Neural cell (in vitro differentiated cells): Measurements from ENCODE around the gene GDPD3. TPM values are rescaled to one million over a fixed set of nuclear protein-coding genes. Genes with fewer than 3 reads are reported as not detected.

Experiments
- H2AFZ ChIP-seq: fragments of 200-600, 300-800 bp; sonication (generic), shearing (Covaris generic); 2 replicates; pipeline ENCODE4 v1.6.0; 2014; ENCODE audit warnings: low read depth, mild to moderate bottlenecking, antibody characterized with exemption, low read length, moderate library complexity
- H3F3A ChIP-seq: fragments of 200-600 bp; shearing (Covaris generic); 2 replicates; pipeline ENCODE4 v1.6.1; 2016; ENCODE audit warnings: mild to moderate bottlenecking, moderate library complexity, mixed read lengths, antibody characterized with exemption, low read length; ENCODE audit not compliant: insufficient read depth, poor library complexity, severe bottlenecking
- H3K27ac ChIP-seq: fragments of 200-600, 300-800 bp; sonication (generic), shearing (Covaris generic); 2 replicates; pipeline ENCODE4 v1.5.1; 2014; ENCODE audit warnings: mild to moderate bottlenecking, low read length, moderate library complexity
- H3K27me3 ChIP-seq: fragments of 300-800, 200-600 bp; sonication (generic), shearing (Covaris generic); 2 replicates; pipeline ENCODE4 v1.6.0; 2014; ENCODE audit warnings: mild to moderate bottlenecking, low read depth, low read length, moderate library complexity; ENCODE audit not compliant: insufficient read depth
- H3K36me3 ChIP-seq: fragments of 300-800, 200-600 bp; sonication (generic), shearing (Covaris generic); 2 replicates; pipeline ENCODE4 v1.5.1; 2014; ENCODE audit warnings: mild to moderate bottlenecking, antibody characterized with exemption, low read length, moderate library complexity; ENCODE audit not compliant: insufficient read depth
- H3K4me2 ChIP-seq: fragments of 300-800, 200-600 bp; sonication (generic), shearing (Covaris generic); 2 replicates; pipeline ENCODE4 v1.6.0; 2014; ENCODE audit warnings: mild to moderate bottlenecking, low read length
- H3K4me3 ChIP-seq: fragments of 300-800, 200-600 bp; sonication (generic), shearing (Covaris generic); 2 replicates; pipeline ENCODE4 v1.5.1; 2014; ENCODE audit warnings: mild to moderate bottlenecking, low read length, moderate library complexity
- H3K79me2 ChIP-seq: fragments of 200-600 bp; shearing (Covaris generic); replicated peaks from 2 replicates; pipeline ENCODE4 v1.6.0; 2014; ENCODE audit warnings: mild to moderate bottlenecking, low read length, moderate library complexity; ENCODE audit not compliant: insufficient read depth
- H3K9ac ChIP-seq: fragments of 300-800, 200-600 bp; sonication (generic), shearing (Covaris generic); 2 replicates; pipeline ENCODE4 v1.6.1; 2016; ENCODE audit warnings: mild to moderate bottlenecking, low read length, mixed read lengths
- H3K9me2 ChIP-seq: fragments of 200-600 bp; shearing (Covaris generic); 2 replicates; pipeline ENCODE4 v1.6.1; 2016; ENCODE audit warnings: mild to moderate bottlenecking, low read length, mixed read lengths; ENCODE audit not compliant: insufficient read depth
- H3K9me3 ChIP-seq: fragments of 200-600, 300-800 bp; sonication (generic), shearing (Covaris generic); 2 replicates; pipeline ENCODE4 v1.6.1; 2016; ENCODE audit warnings: mild to moderate bottlenecking, mixed run types, low read length, moderate library complexity, mixed read lengths
- H4K20me1 ChIP-seq: fragments of 200-600 bp; shearing (Covaris generic); 2 replicates; pipeline ENCODE4 v1.6.1; 2016; ENCODE audit warnings: mild to moderate bottlenecking, mixed run types; ENCODE audit not compliant: insufficient read depth
- CTCF ChIP-seq: fragments of 450-650 bp; IDR thresholded peaks from 2 replicates; pipeline ENCODE4 v1.5.1; 2014; ENCODE audit warnings: antibody characterized with exemption, mild to moderate bottlenecking, moderate library complexity; ENCODE audit not compliant: poor library complexity, severe bottlenecking
- EP300 ChIP-seq: fragments of 450-650 bp; conservative IDR thresholded peaks from 2 replicates; pipeline ENCODE4 v1.6.1; 2014; ENCODE audit warnings: antibody characterized with exemption, mild to moderate bottlenecking, moderate library complexity; ENCODE audit not compliant: poor library complexity, severe bottlenecking
- EZH2 ChIP-seq: fragments of 200-600, 300-800 bp; shearing (Covaris generic), sonication (generic); IDR thresholded peaks from 2 replicates; pipeline ENCODE4 v1.6.1; 2014; ENCODE audit warnings: antibody characterized with exemption, low read length, borderline replicate concordance, mild to moderate bottlenecking; ENCODE audit not compliant: insufficient read depth, poor library complexity, severe bottlenecking
- MXI1 ChIP-seq: fragments of 450-650 bp; conservative IDR thresholded peaks from 2 replicates; pipeline ENCODE4 v1.6.1; 2014; ENCODE audit warnings: antibody characterized with exemption, mild to moderate bottlenecking; ENCODE audit not compliant: poor library complexity, severe bottlenecking
- POLR2AphosphoS5 ChIP-seq: IDR thresholded peaks from 2 replicates; pipeline ENCODE4 v1.6.1; 2012
- RAD21 ChIP-seq: fragments of 450-650 bp; conservative IDR thresholded peaks from 2 replicates; pipeline ENCODE4 v1.6.1; 2014; ENCODE audit warnings: antibody characterized with exemption, mild to moderate bottlenecking, moderate library complexity
- REST ChIP-seq: IDR thresholded peaks from 2 replicates; pipeline ENCODE4 v1.6.1; 2012; ENCODE audit warnings: borderline replicate concordance
- SMC3 ChIP-seq: fragments of 450-650 bp; conservative IDR thresholded peaks from 2 replicates; pipeline ENCODE4 v1.6.1; 2014; ENCODE audit warnings: antibody characterized with exemption, mild to moderate bottlenecking, moderate library complexity; ENCODE audit not compliant: poor library complexity
- TAF1 ChIP-seq: IDR thresholded peaks from 2 replicates; pipeline ENCODE4 v1.6.1; 2012; ENCODE audit warnings: low read depth
- polyA plus RNA-seq: library from polyadenylated mRNA; depleted of rRNA; stranded (reverse); fragments of >200 nt; gene quantifications from 2 replicates; pipeline ENCODE4 v1.2.3, GENCODE V29; 2014

Gene GDPD3
- polyA plus RNA-seq, 1 donor from 2014 or later, result 2.7 TPM

- Histone ChIP-seq H3K27ac (no peak overlapping the region), H3K36me3 (peaks cover 5% of the 10 kb centered on the region)
- TF ChIP-seq EP300 (no peak), SMC3 (no peak), POLR2AphosphoS5 (no peak), REST (no peak), EZH2 (no peak), CTCF (no peak), RAD21 (no peak), MXI1 (no peak), TAF1 (no peak)
These were observed 28.1 kb downstream of the GDPD3 start for GRCh38 chr16:30085247-30085646.

GRCh38 chr16:30084816-30085159 is 28.5 kb downstream of the GDPD3 start:
- Histone ChIP-seq H3K27ac (no peak overlapping the region), H3K36me3 (peaks cover 5% of the 10 kb centered on the region), H3K79me2 (no peaks in the 10 kb centered on the region), H3K27me3 (no peaks in the 10 kb centered on the region), H4K20me1 (no peaks in the 10 kb centered on the region), H3F3A (no peaks in the 10 kb centered on the region), H3K9me3 (no peaks in the 10 kb centered on the region), H3K4me3 (no peak overlapping the region), H3K9ac (no peak overlapping the region), H2AFZ (no peak overlapping the region), H3K4me2 (no peak overlapping the region), H3K9me2 (no peaks in the 10 kb centered on the region)
- TF ChIP-seq MXI1 (no peak), EP300 (no peak), EZH2 (no peak), POLR2AphosphoS5 (no peak), SMC3 (no peak), REST (no peak), RAD21 (no peak), TAF1 (no peak), CTCF (no peak)

More at GRCh38 chr16:30085247-30085646, 28.1 kb downstream of the GDPD3 start:
- H3K4me3 ChIP-seq, result no peak overlapping the region
- H3K9ac ChIP-seq, result no peak overlapping the region
- H2AFZ ChIP-seq, result no peak overlapping the region
- no peaks in the 10 kb centered on the region for H3K9me3 ChIP-seq
- no peaks in the 10 kb centered on the region for H3K9me2 ChIP-seq
- H3F3A ChIP-seq, result no peaks in the 10 kb centered on the region
- H3K79me2 ChIP-seq, result no peaks in the 10 kb centered on the region
- no peak overlapping the region for H3K4me2 ChIP-seq
- no peaks in the 10 kb centered on the region for H3K27me3 ChIP-seq
- no peaks in the 10 kb centered on the region for H4K20me1 ChIP-seq
